GM20000 (cell line): ENCODE data around the gene RBL1.
"Not testable (repeated sequence)": the region's sequence is repeated elsewhere in the genome, so short reads cannot be mapped to it uniquely, and the experiment has no call there.

Experiments used
- DNase-seq: peaks from one replicate; pipeline ENCODE4 v3.0.0; 2012; ENCODE audit warnings: low spot score
- TF ChIP-seq, protein P1 (sequence below): IDR thresholded peaks from 2 replicates; pipeline ENCODE4 v1.5.1; 2012; ENCODE audit warnings: mild to moderate bottlenecking, control low read depth; ENCODE audit errors: extremely low read depth, missing control alignments

RBL1 gene

DNA sequence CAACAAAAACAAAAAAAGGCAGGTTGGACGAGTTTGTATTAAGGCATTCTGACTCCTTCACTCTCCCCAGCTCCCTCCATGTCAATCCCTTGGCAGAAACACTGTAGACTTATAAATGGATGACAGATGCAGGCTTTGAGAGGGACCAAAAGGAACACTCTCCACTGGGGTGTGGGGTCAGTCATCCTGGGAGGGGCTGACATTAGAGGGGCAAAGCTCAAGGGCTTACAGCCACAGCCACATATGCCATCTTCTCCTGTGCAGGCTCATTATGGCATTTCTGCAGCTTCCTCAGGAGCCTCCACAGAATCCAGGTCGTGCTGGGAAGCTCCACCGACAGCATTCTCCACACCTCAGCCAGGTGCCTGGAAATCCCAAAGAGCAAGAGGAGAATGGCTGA lies 33.0 kb upstream of the RBL1 start:
- DNase-seq = no peak
- TF ChIP-seq, protein P1, sequence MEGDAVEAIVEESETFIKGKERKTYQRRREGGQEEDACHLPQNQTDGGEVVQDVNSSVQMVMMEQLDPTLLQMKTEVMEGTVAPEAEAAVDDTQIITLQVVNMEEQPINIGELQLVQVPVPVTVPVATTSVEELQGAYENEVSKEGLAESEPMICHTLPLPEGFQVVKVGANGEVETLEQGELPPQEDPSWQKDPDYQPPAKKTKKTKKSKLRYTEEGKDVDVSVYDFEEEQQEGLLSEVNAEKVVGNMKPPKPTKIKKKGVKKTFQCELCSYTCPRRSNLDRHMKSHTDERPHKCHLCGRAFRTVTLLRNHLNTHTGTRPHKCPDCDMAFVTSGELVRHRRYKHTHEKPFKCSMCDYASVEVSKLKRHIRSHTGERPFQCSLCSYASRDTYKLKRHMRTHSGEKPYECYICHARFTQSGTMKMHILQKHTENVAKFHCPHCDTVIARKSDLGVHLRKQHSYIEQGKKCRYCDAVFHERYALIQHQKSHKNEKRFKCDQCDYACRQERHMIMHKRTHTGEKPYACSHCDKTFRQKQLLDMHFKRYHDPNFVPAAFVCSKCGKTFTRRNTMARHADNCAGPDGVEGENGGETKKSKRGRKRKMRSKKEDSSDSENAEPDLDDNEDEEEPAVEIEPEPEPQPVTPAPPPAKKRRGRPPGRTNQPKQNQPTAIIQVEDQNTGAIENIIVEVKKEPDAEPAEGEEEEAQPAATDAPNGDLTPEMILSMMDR = no peak

DNA sequence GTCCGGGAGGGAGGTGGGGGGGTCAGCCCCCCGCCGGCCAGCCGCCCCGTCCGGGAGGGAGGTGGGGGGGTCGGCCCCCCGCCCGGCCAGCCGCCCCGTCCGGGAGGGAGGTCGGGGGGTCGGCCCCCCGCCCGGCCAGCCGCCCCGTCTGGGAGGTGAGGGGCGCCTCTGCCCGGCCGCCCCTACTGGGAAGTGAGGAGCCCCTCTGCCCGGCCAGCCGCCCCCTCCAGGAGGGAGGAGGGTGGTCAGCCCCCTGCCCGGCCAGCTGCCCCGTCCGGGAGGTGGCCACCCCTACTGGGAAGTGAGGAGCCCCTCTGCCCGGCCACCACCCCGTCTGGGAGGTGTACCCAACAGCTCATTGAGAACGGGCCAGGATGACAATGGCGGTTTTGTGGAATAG lies 30.5 kb upstream of the RBL1 start:
- not testable (repeated sequence) for DNase-seq

DNA sequence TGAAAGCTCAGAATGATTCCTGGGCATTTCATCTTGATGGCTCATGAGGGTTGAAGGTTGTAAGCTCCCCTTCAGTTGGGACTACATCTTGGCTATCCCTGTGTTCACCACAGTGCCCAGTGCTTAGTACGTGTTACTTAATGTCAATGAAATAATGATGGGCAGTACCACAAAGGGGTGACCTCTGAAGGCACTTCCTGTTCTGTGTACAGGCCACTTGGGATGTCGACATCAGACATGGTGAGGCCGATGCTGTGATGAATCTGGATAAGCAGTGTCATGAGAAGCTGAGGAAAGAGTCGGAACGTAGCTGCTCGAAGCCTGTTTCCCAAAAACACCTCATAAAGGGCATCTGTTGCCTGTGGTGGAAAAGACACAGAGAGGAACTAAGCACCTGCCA lies 27.6 kb upstream of the RBL1 start:
- DNase-seq = no peak
- TF ChIP-seq, protein P1 = no peak

DNA sequence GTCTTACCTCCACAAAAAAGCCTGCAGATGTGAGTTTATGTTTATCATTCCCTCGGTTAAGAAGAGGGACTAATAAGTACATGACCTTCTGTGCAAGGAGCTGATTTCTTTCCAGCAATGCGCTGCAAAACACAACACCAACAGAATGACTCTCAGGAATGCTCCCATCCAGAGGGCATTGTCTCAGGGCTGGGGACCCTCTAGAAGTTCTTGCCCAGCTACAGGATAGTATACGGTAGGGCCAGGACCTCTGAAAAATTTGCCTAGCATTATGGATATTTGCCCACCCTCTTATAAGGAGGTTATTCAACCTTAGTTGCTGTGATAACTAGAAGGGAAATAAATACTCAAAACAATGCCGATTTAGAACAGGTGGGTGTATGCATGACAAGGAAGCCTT lies 24.7 kb upstream of the RBL1 start:
- TF ChIP-seq, protein P1 = no peak

DNA sequence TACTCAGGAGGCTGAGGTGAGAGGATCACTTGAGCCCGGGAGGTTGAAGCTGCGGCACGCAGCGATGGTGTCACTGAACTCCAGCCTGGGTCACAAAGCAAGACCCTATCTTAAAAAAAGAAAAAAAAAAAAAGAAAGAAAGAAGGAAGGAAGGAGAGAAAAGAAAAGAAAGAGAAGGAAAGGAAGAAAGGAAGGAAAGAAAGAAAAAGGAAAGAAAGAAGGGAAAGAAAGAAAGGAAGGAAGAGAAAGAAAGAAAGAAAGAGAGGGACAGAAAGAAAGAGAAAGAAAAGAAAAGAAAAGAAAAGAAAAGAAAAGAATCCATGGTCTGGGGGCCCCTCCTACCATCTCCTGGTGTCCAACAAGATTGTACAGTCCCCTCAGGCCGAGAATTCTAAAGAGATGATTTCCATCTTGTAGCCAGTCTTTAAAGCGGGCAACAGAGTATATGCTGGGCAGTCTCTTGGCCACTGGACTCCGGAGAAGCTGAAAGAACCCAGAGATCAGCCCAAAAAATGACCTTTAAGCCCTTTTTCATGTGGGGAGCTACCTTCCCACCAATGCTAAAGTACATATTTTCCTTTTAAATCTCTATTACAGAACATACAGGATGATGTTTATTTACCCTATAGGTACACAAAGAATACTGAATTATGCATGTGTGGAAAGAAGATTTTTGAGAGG lies 23.7 kb upstream of the RBL1 start:
- TF ChIP-seq, protein P1 = no peak
- DNase-seq = no peak

More for the DNA sequence above, 24.7 kb upstream of the RBL1 start:
- DNase-seq = no peak

DNA sequence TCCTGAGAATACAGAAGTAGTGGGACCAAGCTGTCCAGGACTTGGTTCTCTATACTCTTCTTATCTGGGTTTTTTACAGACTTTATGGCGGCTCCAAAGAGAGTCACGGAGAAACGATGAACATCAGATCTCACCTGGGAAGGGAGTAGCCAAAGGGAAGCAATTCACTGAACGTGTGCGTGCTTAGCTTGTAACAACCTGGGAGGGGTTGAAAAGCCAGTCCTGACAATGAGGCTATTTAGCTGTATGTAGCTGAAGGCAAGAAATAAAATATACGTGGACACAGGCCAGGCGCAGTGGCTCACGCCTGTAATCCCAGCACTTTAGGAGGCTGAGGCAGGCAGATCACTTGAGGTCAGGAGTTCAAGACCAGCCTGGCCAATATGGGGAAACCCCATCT lies 18.2 kb upstream of the RBL1 start:
- TF ChIP-seq, protein P1 = no peak
- DNase-seq = no peak

DNA sequence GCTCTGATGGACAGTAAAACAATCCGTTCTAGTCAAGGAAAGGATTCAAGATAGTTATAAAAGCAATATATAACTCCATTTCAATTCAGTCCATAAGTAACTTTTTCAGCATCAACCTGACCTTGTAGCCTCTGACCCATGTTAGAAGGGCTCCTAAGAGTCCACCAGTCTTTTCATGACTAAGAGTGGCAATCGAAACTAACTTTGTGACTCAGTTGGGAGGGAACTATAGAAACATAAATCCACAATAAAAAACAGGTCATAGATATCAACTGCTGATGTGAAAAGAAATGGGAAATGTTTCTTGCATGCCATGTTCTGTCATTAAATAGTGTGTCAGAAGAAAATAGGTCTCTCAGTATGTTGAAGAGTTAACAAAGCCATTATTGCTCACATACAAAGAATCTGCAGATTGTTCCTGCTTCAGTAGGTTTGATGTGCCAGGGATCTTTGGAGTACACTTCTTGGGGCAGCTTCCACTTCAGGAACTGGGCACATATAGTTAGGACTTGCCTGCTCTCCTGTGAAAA lies 16.2 kb upstream of the RBL1 start:
- DNase-seq = no peak
- TF ChIP-seq, protein P1 = no peak

DNA sequence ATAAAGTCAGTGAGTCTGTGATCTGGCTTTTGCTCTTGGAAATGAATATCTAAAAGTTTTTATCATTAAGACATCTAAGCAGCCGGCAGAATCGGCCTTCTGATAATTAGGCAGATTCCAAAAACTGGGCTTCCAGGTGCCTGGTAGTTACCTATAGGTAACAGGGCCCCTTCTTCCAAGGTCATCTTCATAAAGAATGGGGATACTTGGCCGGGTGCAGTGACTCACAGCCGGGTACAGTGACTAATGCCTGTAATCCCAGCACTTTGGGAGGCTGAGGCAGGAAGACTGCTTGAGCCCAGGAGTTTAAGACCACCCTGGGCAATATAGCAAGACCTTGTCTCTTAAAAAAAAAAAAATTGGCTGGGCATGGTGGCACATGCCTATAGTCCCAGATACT lies 12.9 kb upstream of the RBL1 start:
- TF ChIP-seq, protein P1 = no peak
- no peak for DNase-seq
